ENCODE data around the gene DAW1.
A peak's percentile ranks its signal among the peaks of the same experiment; 100 is the strongest.

DAW1 gene

GRCh38 chr2:227862227-227862740 lies 9.1 kb upstream of the DAW1 start:
- DNase-seq (ENCODE audit: low spot score), result peak; percentile 53

GRCh38 chr2:227862741-227863588 lies 8.5 kb upstream of the DAW1 start:
- peak; percentile 64 for DNase-seq (ENCODE audit: low spot score)

GRCh38 chr2:227864161-227864756 lies 7.2 kb upstream of the DAW1 start:
- DNase-seq (ENCODE audit: low spot score), result no peak

- no peak for DNase-seq (ENCODE audit: low spot score)
Observed at GRCh38 chr2:227865291-227865690, 6.1 kb upstream of the DAW1 start.

GRCh38 chr2:227867386-227867785 lies 4.0 kb upstream of the DAW1 start:
- no peak for DNase-seq (ENCODE audit: low spot score)

GRCh38 chr2:227870710-227871374 lies 589 bp upstream of the DAW1 start:
- DNase-seq (ENCODE audit: low spot score), result no peak

- DNase-seq (ENCODE audit: low spot score), result no peak
Observed at GRCh38 chr2:227872676-227873075, 1.2 kb downstream of the DAW1 start.

- DNase-seq (ENCODE audit: low spot score), result no peak
Observed at GRCh38 chr2:227876300-227876801, 4.9 kb downstream of the DAW1 start.

GRCh38 chr2:227877421-227878310 lies 6.2 kb downstream of the DAW1 start:
- DNase-seq (ENCODE audit: low spot score), result no peak

- DNase-seq (ENCODE audit: low spot score), result no peak
Observed at GRCh38 chr2:227880460-227880859, 9.0 kb downstream of the DAW1 start.

GRCh38 chr2:227881866-227882517 lies 10.6 kb downstream of the DAW1 start:
- DNase-seq (ENCODE audit: low spot score), result no peak

GRCh38 chr2:227884511-227884947 lies 13.1 kb downstream of the DAW1 start:
- DNase-seq (ENCODE audit: low spot score), result peak; percentile 81

- DNase-seq (ENCODE audit: low spot score), result no peak
Observed at GRCh38 chr2:227886149-227886548, 14.7 kb downstream of the DAW1 start.

- DNase-seq (ENCODE audit: low spot score), result no peak
Observed at GRCh38 chr2:227888289-227888688, 16.9 kb downstream of the DAW1 start.

GRCh38 chr2:227889336-227889735 lies 17.9 kb downstream of the DAW1 start:
- no peak for DNase-seq (ENCODE audit: low spot score)

GRCh38 chr2:227890495-227891079 lies 19.2 kb downstream of the DAW1 start:
- DNase-seq (ENCODE audit: low spot score), result peak; percentile 64

GRCh38 chr2:227891673-227892072 lies 20.2 kb downstream of the DAW1 start:
- no peak for DNase-seq (ENCODE audit: low spot score)

- no peak for DNase-seq (ENCODE audit: low spot score)
Observed at GRCh38 chr2:227903381-227903780, 31.9 kb downstream of the DAW1 start.

- DNase-seq (ENCODE audit: low spot score), result no peak
Observed at GRCh38 chr2:227906991-227907390, 35.6 kb downstream of the DAW1 start.

GRCh38 chr2:227908266-227909054 lies 37.0 kb downstream of the DAW1 start:
- DNase-seq (ENCODE audit: low spot score), result no peak

Data from LoVo (cell line).